HG03280 (cell line): Measurements from ENCODE around the gene TRIP6.
"Not testable (repeated sequence)": the region's sequence is repeated elsewhere in the genome, so short reads cannot be mapped to it uniquely, and the experiment has no call there.

Source experiments
- ATAC-seq: cut with Tn5 transposase; IDR thresholded peaks from one replicate; pipeline ENCODE4 v1.9.1; 2021; ENCODE audit warnings: mild to moderate bottlenecking, moderate library complexity; ENCODE audit not compliant: unreplicated experiment

TRIP6 gene

DNA sequence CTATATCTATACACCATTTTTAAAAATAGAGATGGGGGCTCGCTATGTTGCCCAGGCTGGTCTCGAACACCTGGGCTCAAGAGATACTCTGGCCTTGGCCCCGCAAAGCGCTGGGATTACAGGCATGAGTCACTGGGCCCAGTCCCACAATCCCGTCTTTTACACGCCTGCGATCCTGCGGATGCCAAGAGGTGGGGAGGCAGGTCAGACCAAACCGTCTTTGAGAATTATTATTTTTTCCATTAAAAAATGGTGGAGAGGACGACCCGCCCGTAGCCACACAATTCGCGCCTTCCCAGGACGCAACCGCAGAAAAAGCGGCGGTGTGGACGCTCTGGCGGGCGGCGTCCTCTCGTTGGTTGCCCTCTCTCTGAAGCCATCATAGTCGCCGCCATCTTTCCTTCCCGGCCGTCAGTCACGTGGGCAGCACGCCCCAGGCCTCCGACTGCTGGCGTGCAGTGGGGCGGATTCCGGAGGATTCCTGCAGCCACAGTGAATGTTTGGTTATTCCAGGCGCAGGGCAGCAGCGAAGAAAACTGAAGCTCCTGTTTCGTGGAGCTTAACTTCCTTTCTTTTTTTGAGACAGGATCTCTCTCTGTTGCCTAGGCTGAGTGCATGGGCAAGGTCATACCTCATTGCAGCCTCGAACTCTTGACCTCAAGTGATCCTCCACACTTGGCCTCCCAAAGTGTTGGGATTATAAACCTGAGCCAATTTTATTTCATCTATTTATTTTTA is 29.9 kb upstream of the TRIP6 start:
- ATAC-seq = no peak

DNA sequence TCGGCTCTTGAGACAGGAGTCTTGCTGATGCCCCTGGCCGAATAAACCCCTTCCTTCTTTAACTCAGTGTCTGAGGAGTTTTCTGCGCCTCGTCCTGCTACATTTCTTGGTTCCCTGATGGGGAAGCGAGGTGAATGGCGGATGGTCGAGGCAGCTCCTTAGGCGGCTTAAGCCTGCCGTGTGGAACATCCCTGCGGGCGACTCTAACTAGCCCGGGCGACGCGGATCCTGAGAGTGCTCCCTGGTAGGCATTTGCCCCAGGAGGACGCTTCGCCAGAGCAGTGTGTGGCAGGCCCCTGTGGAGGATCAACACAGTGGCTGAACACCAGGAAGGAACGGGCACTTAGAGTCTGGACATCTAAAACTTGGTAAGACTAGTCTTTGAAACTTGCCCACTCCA is 27.8 kb upstream of the TRIP6 start:
- ATAC-seq = no peak

DNA sequence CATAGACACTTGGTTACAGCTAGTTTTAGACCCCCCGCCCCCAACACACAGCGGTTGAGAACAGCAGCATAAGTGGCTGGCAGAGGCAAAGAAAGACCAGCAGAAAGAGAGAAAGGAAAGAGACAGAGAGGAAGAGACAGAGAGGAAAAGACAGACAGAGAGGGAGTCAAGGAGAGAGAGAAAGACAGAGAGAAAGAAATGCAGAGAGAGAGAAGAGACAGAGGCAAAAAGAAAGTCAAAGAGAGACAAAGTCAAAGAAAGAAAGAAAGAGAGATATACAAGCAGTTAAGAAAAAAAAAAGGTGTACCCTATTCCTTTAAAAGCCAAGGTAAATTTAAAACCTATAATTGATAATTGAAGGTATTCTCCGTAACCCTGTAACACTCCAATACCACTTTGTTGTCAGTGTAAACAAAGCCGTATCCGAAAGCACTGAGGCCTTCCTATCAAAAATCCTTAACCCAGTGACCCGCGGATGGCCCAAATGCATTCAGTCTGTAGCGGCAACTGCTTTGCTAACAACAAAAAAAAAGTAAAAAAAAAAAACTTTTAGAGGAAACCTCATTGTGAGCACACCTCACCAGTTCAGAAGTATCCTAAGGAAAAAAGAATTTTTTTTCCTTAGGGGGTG is 26.6 kb upstream of the TRIP6 start:
- ATAC-seq = no peak

DNA sequence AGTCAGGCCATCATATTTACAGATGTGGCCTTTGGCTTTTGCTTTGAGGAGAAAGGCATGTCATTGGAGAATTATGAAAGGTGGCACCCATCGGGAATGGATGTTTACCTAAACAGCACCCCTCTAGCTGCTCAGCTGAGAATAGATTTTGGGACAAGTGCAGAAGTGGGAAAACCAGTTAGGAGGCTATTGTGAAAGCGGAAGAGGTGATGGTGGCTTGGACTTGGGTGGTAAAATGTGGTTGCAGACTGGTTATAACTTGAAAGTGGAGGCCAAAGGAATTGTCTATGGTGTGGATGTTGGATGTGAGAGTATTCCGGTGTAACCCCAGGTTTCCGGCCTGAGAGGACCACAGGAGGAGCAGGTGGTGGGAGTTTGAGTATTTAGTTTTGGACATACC is 19.8 kb upstream of the TRIP6 start:
- ATAC-seq = no peak

DNA sequence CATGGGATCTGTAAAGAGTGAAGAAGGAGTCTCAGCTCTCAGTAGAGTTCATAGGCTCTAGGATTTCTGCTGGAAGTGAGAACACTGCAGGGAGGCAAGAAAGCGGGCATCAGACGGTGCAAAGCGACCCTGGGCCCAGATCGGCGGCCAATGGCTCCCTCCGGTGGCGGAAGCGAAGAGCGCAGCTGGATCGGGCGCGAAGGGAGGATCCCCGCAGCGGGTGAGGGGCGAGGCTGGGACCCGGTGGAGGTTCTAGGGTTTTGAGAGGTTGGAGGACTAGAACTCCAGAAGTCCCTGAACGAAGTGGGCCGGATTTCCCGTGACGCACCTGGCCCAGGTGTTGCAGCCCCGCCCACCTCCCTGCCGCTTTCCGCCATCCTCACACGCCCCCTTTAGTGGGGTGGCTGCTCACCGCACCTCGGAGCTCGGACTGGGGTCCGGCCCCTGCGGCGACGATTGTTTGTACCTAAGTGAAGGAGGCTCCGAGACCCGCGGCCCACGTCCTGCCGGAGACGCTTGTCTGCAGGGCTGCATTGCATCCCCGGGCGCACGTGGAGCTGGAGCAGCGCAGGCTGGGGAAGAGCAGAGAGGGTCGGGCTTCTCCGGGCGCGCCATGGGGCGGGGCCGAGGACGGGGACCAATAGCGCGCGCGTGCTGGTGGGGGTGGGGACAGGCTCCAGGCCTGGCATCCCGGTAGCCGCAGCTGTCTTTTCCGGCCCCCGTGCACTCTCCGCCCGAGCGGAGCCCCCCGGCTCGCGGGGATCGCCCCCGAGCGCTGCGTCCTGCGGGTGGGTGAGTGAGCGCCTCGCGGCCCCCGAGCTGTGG is 14.9 kb upstream of the TRIP6 start, which contains the start of gene SLC12A9:
SLC12A9 (plus strand) TSS at position 666 of the 825 bp plus-strand sequence. CDS start 1,485 bp downstream, outside the sequence.
- ATAC-seq = peak; percentile 94

DNA sequence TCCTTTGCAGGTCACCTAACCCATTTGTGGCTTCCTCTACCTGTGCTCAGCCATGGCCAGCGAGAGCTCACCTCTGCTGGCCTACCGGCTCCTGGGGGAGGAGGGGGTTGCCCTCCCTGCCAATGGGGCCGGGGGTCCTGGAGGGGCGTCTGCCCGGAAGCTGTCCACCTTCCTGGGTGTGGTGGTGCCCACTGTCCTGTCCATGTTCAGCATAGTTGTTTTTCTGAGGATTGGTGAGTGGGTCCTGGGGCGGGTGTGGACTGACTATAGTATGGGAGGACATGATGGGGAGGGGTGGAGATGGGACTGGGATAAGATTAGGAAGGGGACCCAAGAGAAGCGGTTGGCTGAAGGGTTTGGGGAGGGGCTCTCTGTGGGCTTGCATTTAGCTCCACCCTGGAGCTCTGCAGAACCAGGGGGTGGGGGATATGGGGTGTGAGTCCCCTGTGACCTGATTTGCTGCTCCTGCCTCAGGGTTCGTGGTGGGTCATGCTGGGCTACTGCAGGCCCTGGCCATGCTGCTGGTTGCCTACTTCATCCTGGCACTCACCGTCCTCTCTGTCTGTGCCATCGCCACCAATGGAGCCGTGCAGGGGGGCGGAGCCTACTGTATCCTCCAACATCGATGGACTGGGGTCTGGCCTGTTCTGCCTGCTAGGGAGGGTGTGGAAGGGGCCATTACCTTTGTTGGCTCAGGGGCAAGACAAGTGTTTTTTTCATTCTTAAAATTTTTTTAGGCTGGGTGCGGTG is 12.9 kb upstream of the TRIP6 start:
- no peak for ATAC-seq

DNA sequence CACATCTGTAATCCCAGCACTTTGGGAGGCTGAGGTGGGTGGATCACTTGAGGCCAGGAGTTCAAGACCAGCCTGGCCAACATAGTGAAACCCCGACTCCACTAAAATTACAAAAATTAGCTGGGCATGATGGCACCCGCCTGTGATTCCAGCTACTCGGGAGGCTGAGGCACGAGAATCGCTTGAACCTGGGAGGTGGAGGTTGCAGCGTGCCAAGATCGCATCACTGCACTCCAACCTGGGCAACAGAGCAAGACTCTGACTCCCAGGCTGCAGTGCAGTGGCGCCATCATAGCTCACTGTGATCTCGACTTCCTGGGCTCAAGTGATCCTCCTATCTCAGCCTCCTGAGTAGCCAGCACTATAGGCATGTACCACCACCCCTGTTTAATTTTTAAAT is 12.3 kb upstream of the TRIP6 start:
- ATAC-seq = not testable (repeated sequence)

DNA sequence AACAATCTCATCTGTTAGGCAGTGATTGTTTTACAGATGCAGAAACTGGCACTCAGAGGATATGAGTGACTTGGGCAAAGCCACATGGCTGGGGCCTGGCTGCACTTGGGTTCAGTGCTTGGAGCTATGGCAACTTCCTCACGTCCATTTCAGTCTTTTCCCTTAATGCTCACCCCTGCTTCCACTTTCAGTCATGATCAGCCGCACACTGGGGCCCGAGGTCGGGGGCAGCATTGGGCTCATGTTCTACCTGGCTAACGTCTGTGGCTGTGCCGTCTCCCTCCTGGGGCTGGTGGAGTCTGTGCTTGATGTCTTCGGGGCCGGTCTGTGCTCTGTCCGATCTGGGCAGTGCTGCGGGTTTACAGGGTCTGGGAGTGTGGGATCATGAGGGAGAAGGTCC is 11.7 kb upstream of the TRIP6 start:
- ATAC-seq = no peak

DNA sequence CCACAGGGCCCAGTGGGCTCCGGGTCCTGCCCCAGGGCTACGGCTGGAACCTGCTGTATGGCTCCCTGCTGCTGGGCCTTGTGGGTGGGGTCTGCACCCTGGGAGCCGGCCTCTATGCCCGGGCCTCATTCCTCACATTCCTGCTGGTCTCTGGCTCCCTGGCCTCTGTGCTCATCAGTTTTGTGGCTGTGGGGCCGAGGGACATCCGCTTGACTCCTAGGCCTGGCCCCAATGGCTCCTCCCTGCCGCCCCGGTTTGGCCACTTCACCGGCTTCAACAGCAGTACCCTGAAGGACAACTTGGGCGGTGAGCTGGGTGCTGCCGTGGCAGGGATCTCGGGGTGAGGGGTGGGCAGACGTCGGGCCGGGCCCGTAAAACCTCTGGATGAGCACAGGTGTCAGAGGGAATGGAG is 10.3 kb upstream of the TRIP6 start:
- no peak for ATAC-seq

DNA sequence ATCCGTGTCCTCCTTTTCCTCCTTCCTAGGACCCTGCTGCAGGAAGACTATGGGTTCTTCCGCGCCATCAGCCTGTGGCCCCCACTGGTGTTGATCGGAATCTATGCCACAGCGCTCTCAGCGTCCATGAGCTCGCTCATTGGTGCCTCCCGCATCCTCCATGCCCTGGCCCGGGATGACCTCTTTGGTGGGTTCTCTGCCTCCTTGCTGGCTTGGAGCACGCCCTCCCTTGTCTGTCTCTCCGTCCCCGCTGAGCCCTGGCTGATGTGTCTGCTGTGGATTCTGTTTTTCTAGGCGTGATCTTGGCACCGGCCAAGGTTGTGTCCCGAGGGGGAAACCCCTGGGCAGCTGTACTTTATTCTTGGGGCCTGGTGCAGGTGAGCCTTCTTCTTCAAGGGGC is 7.3 kb upstream of the TRIP6 start:
- ATAC-seq = no peak

DNA sequence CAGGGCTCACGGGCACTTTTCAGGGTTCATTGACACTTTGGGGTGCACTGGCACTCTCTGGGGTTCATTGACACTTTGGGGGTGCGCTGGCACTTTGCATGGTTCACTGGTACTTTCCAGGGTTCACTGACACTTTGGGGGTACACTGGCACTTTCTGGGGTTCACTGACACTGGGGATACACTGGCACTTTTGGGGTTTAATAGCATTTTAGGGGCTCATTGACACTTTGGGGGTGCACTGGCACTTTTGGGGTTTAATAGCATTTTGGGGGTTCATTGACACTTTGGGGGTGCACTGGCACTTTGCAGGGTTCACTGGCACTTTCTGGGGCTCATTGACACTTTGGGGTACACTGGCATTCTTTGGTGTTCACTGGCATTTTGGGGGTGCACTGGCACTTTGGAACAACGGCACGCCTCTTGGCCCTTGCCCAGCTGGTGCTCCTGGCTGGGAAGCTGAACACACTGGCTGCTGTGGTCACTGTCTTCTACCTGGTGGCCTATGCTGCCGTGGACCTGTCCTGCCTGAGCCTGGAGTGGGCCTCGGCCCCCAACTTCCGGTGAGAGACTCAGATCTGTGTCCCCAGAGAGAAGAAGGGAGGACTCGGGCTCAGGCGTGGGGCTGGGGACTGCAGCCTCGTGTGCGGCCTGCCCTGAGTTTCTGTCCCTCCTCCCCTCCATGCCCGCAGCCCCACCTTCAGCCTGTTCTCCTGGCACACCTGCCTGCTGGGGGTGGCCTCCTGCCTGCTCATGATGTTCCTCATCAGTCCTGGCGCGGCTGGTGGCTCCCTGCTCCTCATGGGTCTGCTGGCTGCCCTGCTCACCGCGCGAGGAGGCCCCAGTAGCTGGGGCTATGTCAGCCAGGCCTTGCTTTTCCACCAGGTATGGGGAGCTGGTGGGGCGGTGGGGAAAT is 6.2 kb upstream of the TRIP6 start:
- no peak for ATAC-seq

DNA sequence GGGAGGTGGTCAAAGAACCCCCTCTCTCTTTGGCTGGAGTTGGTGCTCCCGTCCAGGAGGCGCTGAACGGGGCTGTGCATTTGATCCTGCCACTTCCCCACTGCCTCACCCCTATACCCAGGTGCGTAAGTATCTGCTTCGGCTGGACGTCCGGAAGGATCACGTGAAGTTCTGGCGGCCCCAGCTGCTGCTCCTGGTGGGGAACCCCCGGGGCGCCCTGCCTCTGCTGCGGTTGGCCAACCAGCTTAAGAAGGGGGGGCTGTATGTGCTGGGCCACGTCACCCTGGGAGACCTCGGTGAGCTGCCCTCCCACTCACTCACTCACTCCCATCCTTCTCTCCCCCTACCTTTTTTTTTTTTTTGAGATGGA is 5.6 kb upstream of the TRIP6 start:
- no peak for ATAC-seq

DNA sequence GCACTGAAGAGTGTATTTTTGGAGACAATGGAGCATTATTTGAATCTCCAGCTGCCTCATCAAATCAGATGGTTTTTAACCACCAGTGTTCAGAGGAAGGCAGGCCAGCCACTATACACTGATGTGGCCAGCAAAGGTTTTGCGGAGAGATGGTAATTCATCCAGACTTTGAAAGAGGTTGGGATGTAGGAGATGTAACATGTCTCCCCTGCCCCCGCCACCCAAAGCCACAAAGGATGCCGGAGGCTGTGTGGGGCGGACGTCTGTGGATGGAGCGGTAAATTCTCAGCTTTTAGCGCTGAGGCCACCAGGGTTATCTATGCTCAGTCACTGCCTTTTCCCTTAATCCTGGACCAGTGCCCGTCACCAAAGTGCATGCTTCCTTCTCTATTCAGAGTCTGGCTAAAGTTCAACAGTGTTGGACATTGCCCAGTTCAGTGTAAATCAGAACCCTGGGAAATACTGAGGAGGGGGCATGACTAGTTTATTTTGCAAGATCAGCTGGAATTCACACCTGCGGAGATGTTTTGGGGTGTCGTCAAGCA is 3.7 kb upstream of the TRIP6 start:
- no peak for ATAC-seq

DNA sequence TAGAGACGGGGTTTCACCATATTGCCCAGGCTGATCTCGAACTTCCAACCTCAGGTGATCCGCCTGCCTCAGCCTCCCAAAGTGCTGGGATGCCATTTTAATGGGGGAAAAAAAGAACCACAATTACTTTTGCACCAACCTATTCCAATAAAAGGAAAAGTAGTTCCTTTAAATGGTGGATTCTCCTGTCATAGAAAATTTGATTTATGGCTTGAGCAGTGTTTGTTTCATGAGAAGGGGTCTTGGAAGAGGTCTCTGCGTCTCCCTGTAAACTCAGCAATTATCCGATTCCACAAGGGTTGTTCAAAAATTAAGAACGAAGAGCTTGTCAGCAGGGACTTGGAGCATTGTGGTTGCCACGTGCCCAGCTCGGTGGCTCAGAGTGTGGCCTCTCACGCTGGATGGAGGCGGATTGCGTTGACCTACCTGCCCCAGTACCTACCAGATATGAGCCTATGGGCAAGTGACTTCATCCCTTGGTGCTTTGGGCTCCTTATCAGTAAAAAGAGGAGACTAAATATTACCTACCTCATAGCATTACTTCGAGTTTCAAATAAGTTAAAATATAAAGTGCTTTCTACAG is 2.8 kb upstream of the TRIP6 start:
- no peak for ATAC-seq

DNA sequence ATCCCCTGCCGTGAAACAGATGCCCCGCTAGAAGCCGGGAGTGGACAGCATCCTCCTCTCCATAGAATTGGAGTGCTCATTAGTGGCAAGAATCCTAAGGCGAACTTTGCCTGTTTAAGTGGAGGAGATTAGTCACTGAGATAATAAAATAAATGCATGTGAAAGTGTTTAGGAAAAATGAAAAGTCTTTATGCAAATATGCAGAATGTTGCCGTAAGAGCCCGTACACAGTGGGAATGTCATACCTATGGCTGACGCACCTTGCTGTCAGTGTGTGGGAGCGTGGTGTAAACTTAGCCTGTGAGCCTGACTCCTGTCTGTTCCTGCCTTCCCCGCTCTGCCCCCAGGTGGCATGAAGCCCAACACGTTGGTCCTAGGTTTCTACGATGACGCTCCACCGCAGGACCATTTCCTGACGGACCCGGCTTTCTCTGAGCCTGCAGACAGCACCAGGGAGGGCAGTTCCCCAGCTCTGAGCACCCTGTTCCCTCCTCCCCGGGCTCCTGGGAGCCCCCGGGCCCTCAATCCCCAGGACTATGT is 1.7 kb upstream of the TRIP6 start:
- no peak for ATAC-seq

DNA sequence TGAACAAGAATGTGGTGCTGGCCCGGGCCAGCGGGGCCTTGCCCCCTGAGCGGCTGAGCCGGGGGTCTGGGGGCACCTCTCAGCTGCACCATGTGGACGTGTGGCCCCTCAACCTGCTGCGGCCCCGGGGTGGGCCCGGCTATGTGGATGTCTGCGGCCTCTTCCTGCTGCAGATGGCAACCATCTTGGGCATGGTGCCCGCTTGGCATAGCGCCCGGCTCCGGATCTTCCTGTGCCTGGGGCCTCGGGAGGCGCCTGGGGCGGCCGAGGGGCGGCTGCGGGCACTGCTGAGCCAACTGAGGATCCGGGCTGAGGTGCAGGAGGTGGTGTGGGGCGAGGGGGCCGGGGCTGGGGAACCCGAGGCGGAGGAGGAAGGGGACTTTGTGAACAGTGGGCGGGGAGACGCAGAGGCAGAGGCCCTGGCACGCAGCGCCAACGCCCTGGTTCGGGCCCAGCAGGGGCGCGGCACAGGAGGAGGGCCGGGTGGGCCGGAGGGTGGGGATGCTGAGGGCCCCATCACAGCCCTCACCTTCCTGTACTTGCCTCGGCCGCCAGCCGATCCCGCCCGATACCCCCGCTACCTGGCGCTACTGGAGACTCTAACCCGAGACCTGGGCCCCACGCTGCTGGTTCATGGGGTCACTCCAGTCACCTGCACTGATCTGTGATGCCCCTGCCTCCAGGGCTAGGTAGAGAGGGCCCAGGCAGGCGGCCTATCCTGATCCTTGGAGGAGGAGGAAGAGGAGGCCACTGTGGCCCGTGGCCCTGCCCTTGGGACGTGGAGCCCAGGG is 1.1 kb upstream of the TRIP6 start:
- ATAC-seq = no peak

DNA sequence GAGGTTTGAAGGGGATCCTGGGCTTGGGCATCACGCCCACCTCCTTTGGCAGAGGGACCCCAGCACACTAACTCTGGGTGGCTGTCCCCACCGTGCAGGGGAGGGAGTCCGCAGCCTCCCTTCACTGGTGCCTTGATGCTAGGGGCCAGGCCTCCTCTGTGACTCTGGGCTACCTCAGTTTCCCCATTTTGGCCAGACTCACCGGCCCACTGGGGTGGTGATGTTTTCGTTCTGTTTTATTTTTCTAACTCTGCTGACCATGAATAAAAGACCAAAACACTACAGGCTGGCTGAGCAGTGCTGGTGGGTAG is 503 bp upstream of the TRIP6 start:
- no peak for ATAC-seq

DNA sequence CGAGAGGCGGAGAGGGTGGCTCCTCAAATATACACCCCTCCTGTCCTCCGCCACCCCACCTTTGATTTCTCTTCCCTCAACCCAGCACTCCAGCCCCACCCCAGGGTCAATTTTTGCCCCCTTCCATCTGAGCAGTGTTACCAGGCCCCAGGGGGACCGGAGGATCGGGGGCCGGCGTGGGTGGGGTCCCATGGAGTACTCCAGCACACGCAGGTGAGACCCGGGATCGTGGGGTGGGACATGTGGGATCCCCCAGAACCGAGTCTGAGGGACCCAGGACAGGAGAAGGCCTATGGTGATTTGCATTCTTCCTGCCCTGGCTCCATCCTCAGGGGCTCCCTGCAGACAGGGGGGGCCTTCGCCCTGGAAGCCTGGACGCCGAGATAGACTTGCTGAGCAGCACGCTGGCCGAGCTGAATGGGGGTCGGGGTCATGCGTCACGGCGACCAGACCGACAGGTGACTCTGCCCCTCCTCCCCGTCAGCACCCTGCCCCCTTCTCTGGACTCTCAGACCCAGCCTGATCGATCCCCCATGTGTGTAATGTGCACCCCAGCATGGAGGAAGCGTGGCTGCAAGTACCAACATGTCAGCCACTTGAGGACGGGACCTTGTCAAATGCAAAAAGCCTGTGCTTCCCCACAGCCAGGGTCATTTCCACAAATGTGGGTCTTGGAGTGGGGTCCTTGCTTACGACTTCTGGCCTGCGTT is 744 bp downstream of the TRIP6 start:
- ATAC-seq = peak; percentile 5
